Keratinocyte (primary cell): ENCODE results near the gene DUSP22. TPM values are rescaled to one million over a fixed set of nuclear protein-coding genes. Genes with fewer than 3 reads are reported as not detected.

Source experiments
- DNase-seq: peaks from one replicate; pipeline ENCODE4 v3.0.0-alpha.2; 2011; ENCODE audit warnings: low read depth, missing footprints, low spot score
- FAIRE-seq: peaks from 2 replicates; lab custom pipeline; 2011; peaks lifted over from hg19 to GRCh38; lab: Jason Lieb, UNC
- H2AFZ ChIP-seq: 2 replicates; pipeline ENCODE4 v1.6.0; 2012; ENCODE audit warnings: low read length, control low read depth, inconsistent platforms; ENCODE audit not compliant: control insufficient read depth
- H3K27ac ChIP-seq: 2 replicates; pipeline ENCODE4 v1.5.1; 2011; ENCODE audit warnings: low read length; ENCODE audit not compliant: control insufficient read depth, insufficient read depth
- H3K27me3 ChIP-seq: 3 replicates; pipeline ENCODE4 v1.6.0; 2011; ENCODE audit warnings: low read length; ENCODE audit not compliant: control insufficient read depth, insufficient read depth; ENCODE audit errors: extremely low read depth
- H3K36me3 ChIP-seq, 2 experiments: 2 replicates in 1 of 2; 3 replicates in 1 of 2; pipeline ENCODE4 v1.5.1; 2011; ENCODE audit warnings: low read length in 2 of 2, mild to moderate bottlenecking in 1 of 2; ENCODE audit not compliant: control insufficient read depth in 2 of 2, insufficient read depth in 2 of 2; ENCODE audit errors: extremely low read depth in 1 of 2
- H3K4me1 ChIP-seq: 3 replicates; pipeline ENCODE4 v1.5.1; 2011; ENCODE audit warnings: low read length; ENCODE audit not compliant: control insufficient read depth, insufficient read depth; ENCODE audit errors: extremely low read depth
- H3K4me2 ChIP-seq: 3 replicates; pipeline ENCODE4 v1.6.0; 2011; ENCODE audit warnings: low read depth, low read length; ENCODE audit not compliant: control insufficient read depth, insufficient read depth; ENCODE audit errors: extremely low read depth
- H3K4me3 ChIP-seq, 3 experiments: fragments of 200-600 bp in 1 of 3; sonication (generic) in 1 of 3; 2 replicates in 2 of 3; 3 replicates in 1 of 3; pipeline ENCODE4 v1.5.1; 2011 to 2016; ENCODE audit warnings: low read length in 3 of 3, mild to moderate bottlenecking in 3 of 3, control low read depth in 2 of 3, inconsistent platforms in 1 of 3, low read depth in 1 of 3, mixed read lengths in 1 of 3, mixed run types in 1 of 3, moderate library complexity in 1 of 3; ENCODE audit not compliant: control insufficient read depth in 2 of 3, insufficient read depth in 2 of 3; ENCODE audit errors: extremely low read depth in 1 of 3
- H3K79me2 ChIP-seq: 2 replicates; pipeline ENCODE4 v1.6.0; 2012; ENCODE audit warnings: low read length; ENCODE audit not compliant: control insufficient read depth, insufficient read depth
- H3K9ac ChIP-seq: 3 replicates; pipeline ENCODE4 v1.6.0; 2011; ENCODE audit warnings: low read length; ENCODE audit not compliant: control insufficient read depth, insufficient read depth; ENCODE audit errors: extremely low read depth
- H3K9me1 ChIP-seq: 3 replicates; pipeline ENCODE4 v1.6.0; 2011; ENCODE audit warnings: low read length; ENCODE audit not compliant: control insufficient read depth, insufficient read depth; ENCODE audit errors: extremely low read depth
- H3K9me3 ChIP-seq: 2 replicates; pipeline ENCODE4 v1.5.1; 2012; ENCODE audit warnings: low read depth, low read length; ENCODE audit not compliant: control insufficient read depth
- H4K20me1 ChIP-seq: 3 replicates; pipeline ENCODE4 v1.6.0; 2011; ENCODE audit warnings: low read length; ENCODE audit not compliant: control insufficient read depth, insufficient read depth; ENCODE audit errors: extremely low read depth
- EZH2 ChIP-seq: IDR thresholded peaks from one replicate; pipeline ENCODE4 v1.6.1; 2012; ENCODE audit warnings: inconsistent platforms, mild to moderate bottlenecking, low read length, moderate library complexity
- dilution Hi-C: fragments of 300-500 bp; cut with MboI; formaldehyde crosslinking; loops from one replicate; pipeline ENCODE4 v1.7.0; 2020; ENCODE audit warnings: low sequenced_read_pairs; ENCODE audit not compliant: extremely low pct_ligation_motif_present
- polyA plus RNA-seq, 5 experiments: library from polyadenylated mRNA; depleted of rRNA in 3 of 5; stranded (reverse) in 3 of 5; stranded (forward) in 1 of 5; unstranded in 1 of 5; fragments of >200 nt; gene quantifications; 1 replicate in 1 of 5; 2 replicates in 3 of 5; 3 replicates in 1 of 5; pipeline versions ENCODE4 v1.2.1 to v1.2.3, GENCODE V29; 2011 to 2012; ENCODE audit warnings: missing spikeins in 2 of 5, low read depth in 1 of 5, low replicate concordance in 1 of 5
- TF ChIP-seq, protein P1 (sequence below), 3 experiments: IDR thresholded peaks in 1 of 3; conservative IDR thresholded peaks in 1 of 3; optimal IDR thresholded peaks in 1 of 3; 2 replicates in 2 of 3; 3 replicates in 1 of 3; pipeline versions ENCODE3 to v1.5.1; 2011; ENCODE audit warnings: low read length in 3 of 3, mild to moderate bottlenecking in 3 of 3, moderate library complexity in 2 of 3, control low read depth in 1 of 3, inconsistent platforms in 1 of 3; ENCODE audit not compliant: insufficient read depth in 2 of 3; ENCODE audit errors: extremely low read depth in 1 of 3

Gene DUSP22
- polyA plus RNA-seq, 1 donor (not counting 4 experiments of a cell fraction or from before 2014, with no cell fraction given) = 17.3 TPM

- DNase-seq (no peak), FAIRE-seq (no peak)
- no peaks in the 10 kb centered on the region for H3K9me1 ChIP-seq
- no peak overlapping the region for H3K4me2 ChIP-seq
- peaks cover 0 to 5% of the 10 kb centered on the region in 2 experiments for H3K36me3 ChIP-seq
- dilution Hi-C loops = no loop called here
- no peak overlapping the region for H2AFZ ChIP-seq
- H3K79me2 ChIP-seq = no peaks in the 10 kb centered on the region
- H3K9me3 ChIP-seq = peaks cover 2% of the 10 kb centered on the region
- no peak overlapping the region for H3K27ac ChIP-seq
- no peaks in the 10 kb centered on the region for H4K20me1 ChIP-seq
- H3K4me1 ChIP-seq = no peaks in the 10 kb centered on the region
- no peaks in the 10 kb centered on the region for H3K27me3 ChIP-seq
- no peak overlapping the region for H3K9ac ChIP-seq
- no peak overlapping the region for H3K4me3 ChIP-seq
- no peak for TF ChIP-seq EZH2
- TF ChIP-seq, protein P1, sequence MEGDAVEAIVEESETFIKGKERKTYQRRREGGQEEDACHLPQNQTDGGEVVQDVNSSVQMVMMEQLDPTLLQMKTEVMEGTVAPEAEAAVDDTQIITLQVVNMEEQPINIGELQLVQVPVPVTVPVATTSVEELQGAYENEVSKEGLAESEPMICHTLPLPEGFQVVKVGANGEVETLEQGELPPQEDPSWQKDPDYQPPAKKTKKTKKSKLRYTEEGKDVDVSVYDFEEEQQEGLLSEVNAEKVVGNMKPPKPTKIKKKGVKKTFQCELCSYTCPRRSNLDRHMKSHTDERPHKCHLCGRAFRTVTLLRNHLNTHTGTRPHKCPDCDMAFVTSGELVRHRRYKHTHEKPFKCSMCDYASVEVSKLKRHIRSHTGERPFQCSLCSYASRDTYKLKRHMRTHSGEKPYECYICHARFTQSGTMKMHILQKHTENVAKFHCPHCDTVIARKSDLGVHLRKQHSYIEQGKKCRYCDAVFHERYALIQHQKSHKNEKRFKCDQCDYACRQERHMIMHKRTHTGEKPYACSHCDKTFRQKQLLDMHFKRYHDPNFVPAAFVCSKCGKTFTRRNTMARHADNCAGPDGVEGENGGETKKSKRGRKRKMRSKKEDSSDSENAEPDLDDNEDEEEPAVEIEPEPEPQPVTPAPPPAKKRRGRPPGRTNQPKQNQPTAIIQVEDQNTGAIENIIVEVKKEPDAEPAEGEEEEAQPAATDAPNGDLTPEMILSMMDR (optimal IDR thresholded peaks at IDR 0.05 in 1 of 3, IDR thresholded peaks at IDR 0.05 in 1 of 3, conservative IDR thresholded peaks at IDR 0.05 in 1 of 3; ENCODE audit: extremely low read depth in 1 of 3, insufficient read depth in 2 of 3, low read length in 3 of 3) = no peak
Observed at GRCh38 chr6:328924-329323, 36.6 kb downstream of the DUSP22 start.

DNA sequence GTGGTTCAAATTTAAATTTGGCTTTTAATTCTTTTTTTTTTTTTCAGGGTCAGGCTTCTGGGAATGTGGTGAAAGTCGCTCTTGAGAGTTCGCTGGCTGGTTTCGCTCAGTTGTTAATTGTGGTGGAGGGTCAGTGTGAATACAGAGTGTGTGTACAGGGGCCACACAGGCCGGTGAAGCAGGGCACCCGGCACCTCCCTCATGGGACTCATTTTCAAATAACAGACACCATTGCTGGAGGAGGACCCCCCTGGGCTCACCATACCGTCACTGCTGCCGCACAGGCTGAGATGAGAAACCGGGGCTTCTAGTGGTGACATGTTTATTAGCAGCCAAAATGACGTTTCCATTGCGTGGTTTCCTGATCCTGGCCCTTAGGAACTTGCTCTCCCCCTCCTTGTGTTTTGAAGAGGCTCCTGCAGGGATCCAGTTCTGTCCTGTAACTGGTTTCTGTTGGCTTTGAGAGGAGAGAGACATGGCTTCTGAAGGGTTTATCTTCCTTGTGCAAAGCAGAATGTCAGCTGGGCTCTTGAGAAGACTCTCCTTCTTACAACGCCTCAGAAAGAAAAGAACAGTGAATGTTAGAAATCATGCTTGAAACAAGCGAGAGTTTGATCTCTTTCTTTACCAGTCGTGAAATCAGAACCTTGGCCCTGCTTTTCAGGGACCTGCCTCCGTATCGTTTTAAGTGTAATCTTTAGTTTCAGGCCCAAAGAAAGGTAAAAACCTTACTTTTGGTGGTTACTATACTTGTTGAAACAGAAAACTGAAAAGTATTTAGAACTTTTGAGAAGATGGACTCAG is 37.8 kb downstream of the DUSP22 start:
- no peaks in the 10 kb centered on the region for H3K9me1 ChIP-seq
- H3K4me2 ChIP-seq = no peak overlapping the region
- H3K27ac ChIP-seq = no peak overlapping the region
- TF ChIP-seq EZH2 = no peak
- TF ChIP-seq, protein P1 (optimal IDR thresholded peaks at IDR 0.05 in 1 of 3, IDR thresholded peaks at IDR 0.05 in 1 of 3, conservative IDR thresholded peaks at IDR 0.05 in 1 of 3; ENCODE audit: extremely low read depth in 1 of 3, insufficient read depth in 2 of 3, low read length in 3 of 3) = no peak
- no peak overlapping the region for H3K4me3 ChIP-seq
- H3K4me1 ChIP-seq = no peaks in the 10 kb centered on the region
- H3K9me3 ChIP-seq = peaks cover 2% of the 10 kb centered on the region
- no peak overlapping the region for H3K9ac ChIP-seq
- H4K20me1 ChIP-seq = no peaks in the 10 kb centered on the region
- no peaks in the 10 kb centered on the region for H3K79me2 ChIP-seq
- dilution Hi-C loops = no loop called here
- peaks cover 0 to 4% of the 10 kb centered on the region in 2 experiments for H3K36me3 ChIP-seq
- H3K27me3 ChIP-seq = no peaks in the 10 kb centered on the region
- FAIRE-seq = no peak
- no peak overlapping the region for H2AFZ ChIP-seq
- no peak for DNase-seq
